GM19240 (cell line): ENCODE measurements around the gene CDC37L1.
A peak's percentile ranks its signal among the peaks of the same experiment; 100 is the strongest.
"Not testable (repeated sequence)": the region's sequence is repeated elsewhere in the genome, so short reads cannot be mapped to it uniquely, and the experiment has no call there.

Experiments
- DNase-seq: peaks from one replicate; pipeline ENCODE4 v3.0.0; 2011; ENCODE audit warnings: low spot score; ENCODE audit not compliant: insufficient read length

CDC37L1 gene

GRCh38 chr9:4679268-4680172, at the start of gene CDC37L1:
CDC37L1 (plus strand) TSS chr9:4679569; CDS start chr9:4679768, 199 bp downstream.
- peak; percentile 87 for DNase-seq

GRCh38 chr9:4630836-4631235, 48.5 kb upstream of the CDC37L1 start:
- DNase-seq, result no peak

GRCh38 chr9:4638968-4639367, 40.4 kb upstream of the CDC37L1 start:
- DNase-seq, result no peak

GRCh38 chr9:4639420-4639819, 39.9 kb upstream of the CDC37L1 start:
- DNase-seq, result no peak

- no peak for DNase-seq
Observed at GRCh38 chr9:4640027-4640426, 39.3 kb upstream of the CDC37L1 start.

- DNase-seq, result no peak
Observed at GRCh38 chr9:4642351-4642750, 37.0 kb upstream of the CDC37L1 start.

GRCh38 chr9:4654084-4654483, 25.3 kb upstream of the CDC37L1 start:
- no peak for DNase-seq

- DNase-seq, result no peak
Observed at GRCh38 chr9:4654538-4654937, 24.8 kb upstream of the CDC37L1 start.

GRCh38 chr9:4656196-4656595, 23.2 kb upstream of the CDC37L1 start:
- not testable (repeated sequence) for DNase-seq

- DNase-seq, result no peak
Observed at GRCh38 chr9:4656621-4657020, 22.7 kb upstream of the CDC37L1 start.

- no peak for DNase-seq
Observed at GRCh38 chr9:4657426-4658159, 21.8 kb upstream of the CDC37L1 start.

- not testable (repeated sequence) for DNase-seq
Observed at GRCh38 chr9:4660665-4661064, 18.7 kb upstream of the CDC37L1 start.

GRCh38 chr9:4661165-4661564, 18.2 kb upstream of the CDC37L1 start:
- DNase-seq, result no peak

GRCh38 chr9:4661611-4662010, 17.8 kb upstream of the CDC37L1 start:
- DNase-seq, result no peak

- peak; percentile 65 for DNase-seq
Observed at GRCh38 chr9:4662108-4662988, 17.0 kb upstream of the CDC37L1 start, which contains the start of gene PLPP6. PLPP6 (plus strand) TSS chr9:4662294; CDS start chr9:4662376, 82 bp downstream.

- no peak for DNase-seq
Observed at GRCh38 chr9:4662989-4663792, 16.2 kb upstream of the CDC37L1 start.

GRCh38 chr9:4663956-4664355, 15.4 kb upstream of the CDC37L1 start:
- DNase-seq, result no peak

GRCh38 chr9:4665357-4665756, 14.0 kb upstream of the CDC37L1 start:
- DNase-seq, result no peak

- no peak for DNase-seq
Observed at GRCh38 chr9:4666042-4666699, 13.2 kb upstream of the CDC37L1 start, which contains the start of gene SPATA6L. SPATA6L (minus strand) TSS chr9:4666480; CDS start chr9:4666250, 230 bp downstream.

- no peak for DNase-seq
Observed at GRCh38 chr9:4667681-4668080, 11.7 kb upstream of the CDC37L1 start.
